GM23248 (cell line): ENCODE results near the gene HLCS.

Experiments
- EZH2 ChIP-seq: fragments of 200-600 bp; sonication (generic); IDR thresholded peaks from 2 replicates; pipeline ENCODE4 v1.6.1; 2018; ENCODE audit warnings: antibody characterized with exemption, mild to moderate bottlenecking; ENCODE audit not compliant: insufficient read depth, poor library complexity, severe bottlenecking
- EZH2phosphoT487 ChIP-seq: fragments of 200-600 bp; sonication (generic); IDR thresholded peaks from 2 replicates; pipeline ENCODE4 v1.6.1; 2018; ENCODE audit warnings: antibody characterized with exemption, moderate library complexity, mild to moderate bottlenecking, low read depth; ENCODE audit not compliant: insufficient read depth

GRCh38 chr21:36792505-36792967 lies 173.9 kb downstream of the HLCS start:
- no peak for TF ChIP-seq EZH2
- TF ChIP-seq EZH2phosphoT487 = no peak
